Mucosa of rectum (tissue), 2 donors: ENCODE data around the gene LHPP.

ENCODE experiments used
- H3K27ac ChIP-seq, 2 donors: one replicate each; pipeline ENCODE4 v1.7.0; 2013; ENCODE audit warnings: inconsistent platforms in 2 of 2, low read depth in 2 of 2, low read length in 2 of 2
- H3K27me3 ChIP-seq, 2 donors: one replicate each; pipeline ENCODE4 v1.7.0; 2013; ENCODE audit warnings: low read length in 2 of 2; ENCODE audit not compliant: control insufficient read depth in 2 of 2, insufficient read depth in 2 of 2
- H3K36me3 ChIP-seq, 2 donors: one replicate each; pipeline ENCODE4 v1.7.0; 2013; ENCODE audit warnings: low read length in 2 of 2; ENCODE audit not compliant: control insufficient read depth in 2 of 2, insufficient read depth in 2 of 2
- H3K4me1 ChIP-seq, 2 donors: one replicate each; pipeline ENCODE4 v1.7.0; 2013; ENCODE audit warnings: low read length in 2 of 2, mild to moderate bottlenecking in 1 of 2; ENCODE audit not compliant: control insufficient read depth in 2 of 2, insufficient read depth in 2 of 2
- H3K4me3 ChIP-seq, 2 donors: one replicate each; pipeline ENCODE4 v1.7.0; 2013; ENCODE audit warnings: low read length in 2 of 2
- H3K9ac ChIP-seq, 2 donors: one replicate each; pipeline ENCODE4 v1.7.0; 2013; ENCODE audit warnings: low read length in 2 of 2, low read depth in 1 of 2, mild to moderate bottlenecking in 1 of 2
- H3K9me3 ChIP-seq, 2 donors: one replicate each; pipeline ENCODE4 v1.7.0; 2013; ENCODE audit warnings: low read length in 2 of 2; ENCODE audit not compliant: control insufficient read depth in 2 of 2
- donor health status: healthy.
- donor health status: Normal muscosa, but diverticular disease.

LHPP gene

DNA sequence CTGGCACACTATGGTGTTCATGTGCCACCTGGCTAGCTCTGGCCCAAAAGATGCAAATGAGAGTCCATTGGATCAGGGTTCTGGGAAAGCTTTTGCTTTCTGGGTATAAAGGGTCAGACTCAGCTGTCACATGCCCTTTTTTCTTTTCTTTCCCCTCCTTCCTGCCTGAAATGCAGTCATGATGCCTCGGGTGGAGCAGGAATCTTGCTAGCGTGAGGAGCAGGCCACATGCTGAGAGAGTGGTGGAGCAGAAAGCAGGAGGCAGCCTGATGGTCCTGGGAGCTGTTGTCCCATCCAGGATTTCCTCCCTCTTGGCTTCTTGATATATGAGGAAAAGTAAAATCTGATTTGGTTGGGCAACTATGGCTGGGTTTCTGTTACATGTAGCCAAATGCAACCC lies 2.7 kb upstream of the LHPP start:
- no peak overlapping the region for H3K9ac ChIP-seq
- peaks cover 0 to 3% of the 10 kb centered on the region in 2 donors for H3K4me1 ChIP-seq
- H3K4me3 ChIP-seq: no peak overlapping the region
- H3K27ac ChIP-seq: no peak overlapping the region
- no peaks in the 10 kb centered on the region for H3K36me3 ChIP-seq
- no peaks in the 10 kb centered on the region for H3K9me3 ChIP-seq
- H3K27me3 ChIP-seq: peaks cover 14 to 18% of the 10 kb centered on the region in 2 donors

DNA sequence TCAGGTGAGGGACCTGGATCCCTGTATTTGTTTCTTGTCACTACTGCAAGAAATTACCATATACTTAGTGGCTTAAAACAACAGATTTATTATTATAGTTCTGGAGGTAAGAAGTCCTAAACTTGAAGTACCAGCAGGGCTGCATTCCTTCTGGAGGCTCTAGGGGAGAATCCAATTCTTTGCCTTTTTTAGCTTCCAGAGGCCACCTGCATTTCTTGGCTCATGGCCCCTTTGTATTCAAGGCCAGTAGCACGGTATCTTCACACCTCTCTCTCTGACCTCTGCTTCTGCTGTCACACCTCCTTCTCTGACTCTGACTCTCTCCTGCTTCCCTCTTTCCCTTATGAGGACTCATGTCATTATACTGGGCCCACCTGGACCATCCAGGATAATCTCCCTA lies 2.2 kb upstream of the LHPP start:
- H3K36me3 ChIP-seq: no peaks in the 10 kb centered on the region
- peaks cover 11 to 14% of the 10 kb centered on the region in 2 donors for H3K27me3 ChIP-seq
- no peak overlapping the region for H3K9ac ChIP-seq
- H3K27ac ChIP-seq: no peak overlapping the region
- H3K9me3 ChIP-seq: no peaks in the 10 kb centered on the region
- peaks cover 0 to 3% of the 10 kb centered on the region in 2 donors for H3K4me1 ChIP-seq
- H3K4me3 ChIP-seq: no peak overlapping the region

DNA sequence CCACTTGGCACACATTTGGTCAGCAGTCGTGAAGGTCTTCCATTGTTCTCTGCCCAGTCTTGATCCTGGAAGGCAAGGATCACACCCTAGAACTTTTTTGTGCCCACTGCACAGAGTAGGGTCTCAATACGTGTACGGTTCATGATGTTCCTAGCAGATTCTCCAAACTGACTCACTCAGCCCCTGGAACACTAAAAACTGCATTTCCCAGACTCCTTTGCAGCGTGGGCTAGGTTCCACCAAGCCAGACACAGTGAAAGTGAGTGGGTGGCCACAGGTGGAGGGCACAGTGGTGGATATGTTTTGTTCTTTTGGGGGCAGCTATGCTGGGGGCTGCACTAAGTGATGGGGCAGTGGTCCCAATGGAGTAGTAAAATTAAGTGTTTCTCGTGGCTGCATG lies 1.5 kb upstream of the LHPP start:
- peaks cover 3 to 4% of the 10 kb centered on the region in 2 donors for H3K4me1 ChIP-seq
- H3K27me3 ChIP-seq: peaks cover 6 to 9% of the 10 kb centered on the region in 2 donors
- no peaks in the 10 kb centered on the region for H3K36me3 ChIP-seq
- no peak overlapping the region for H3K4me3 ChIP-seq
- H3K27ac ChIP-seq: no peak overlapping the region
- no peaks in the 10 kb centered on the region for H3K9me3 ChIP-seq
- H3K9ac ChIP-seq: no peak overlapping the region

DNA sequence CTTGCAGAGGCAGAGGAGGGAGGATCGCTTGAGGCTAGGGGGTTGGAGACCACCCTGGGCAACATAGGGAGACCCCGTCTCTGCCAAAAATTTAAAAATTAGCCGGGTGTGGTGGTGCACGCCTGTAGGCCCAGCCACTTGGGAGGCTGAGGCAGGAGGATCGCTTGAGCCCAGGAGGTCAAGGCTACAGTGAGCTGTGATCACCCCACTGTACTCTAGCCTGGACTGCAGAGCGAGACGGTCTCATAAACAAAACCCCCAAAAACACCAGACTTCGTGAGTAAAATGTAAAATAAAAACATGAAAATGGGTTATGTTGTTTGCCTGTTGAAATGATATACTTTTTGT lies 699 bp downstream of the LHPP start:
- H3K9ac ChIP-seq: peak overlapping the region; percentile 63 to 64
- H3K4me3 ChIP-seq: peak overlapping the region; percentile 85
- H3K9me3 ChIP-seq: no peaks in the 10 kb centered on the region
- no peaks in the 10 kb centered on the region for H3K27me3 ChIP-seq
- peak overlapping the region; percentile 67 to 85 for H3K27ac ChIP-seq
- no peaks in the 10 kb centered on the region for H3K36me3 ChIP-seq
- peaks cover 3 to 12% of the 10 kb centered on the region in 2 donors for H3K4me1 ChIP-seq

DNA sequence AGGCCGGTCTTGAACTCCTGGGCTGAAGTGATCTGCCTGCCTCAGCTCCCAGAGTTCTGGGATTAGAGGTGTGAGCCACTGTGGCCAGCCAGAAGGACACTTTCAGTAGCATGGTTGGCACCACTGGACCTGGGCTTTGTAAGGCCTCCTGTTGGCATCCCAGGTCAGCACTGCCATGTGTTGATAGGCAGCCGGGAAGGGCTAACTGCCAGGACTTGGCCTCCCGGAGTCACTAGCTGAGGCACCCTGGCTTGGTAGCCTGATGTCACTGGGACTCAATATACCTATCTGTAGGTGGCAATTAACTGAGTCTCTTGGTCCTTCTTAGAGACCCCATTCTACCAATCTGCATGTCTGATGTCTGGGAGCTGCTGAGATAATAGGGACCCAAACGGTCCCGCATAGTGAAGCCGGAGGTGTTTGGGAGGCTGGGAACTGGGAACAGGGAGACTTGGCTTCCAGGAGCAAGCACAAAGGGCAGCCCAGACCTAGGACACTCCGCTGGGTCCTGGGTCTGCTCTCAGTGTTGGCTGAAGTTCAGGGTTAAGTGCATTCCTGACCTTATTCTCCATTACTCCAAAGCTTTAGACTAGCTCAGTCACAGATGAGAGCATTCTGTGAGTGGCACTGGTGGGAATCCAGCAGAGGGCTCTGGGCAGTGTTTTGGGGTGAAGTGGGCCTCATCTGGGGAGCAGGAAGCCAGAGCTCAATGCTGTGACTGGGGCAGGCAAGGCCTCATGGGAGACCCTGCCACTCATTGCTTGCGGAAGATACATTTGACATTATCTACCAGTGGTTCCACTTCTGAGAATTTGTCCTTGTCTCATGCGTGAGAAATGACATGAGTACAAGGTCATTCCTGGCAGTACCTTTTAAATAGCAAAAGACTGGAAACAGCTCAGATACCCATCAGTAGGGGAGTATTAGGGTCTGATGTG lies 2.7 kb downstream of the LHPP start:
- Histone ChIP-seq H3K36me3 (no peaks in the 10 kb centered on the region), H3K9ac (no peak overlapping the region), H3K9me3 (no peaks in the 10 kb centered on the region), H3K27ac (peak overlapping the region in 1 of 2 donors; percentile 6), H3K27me3 (no peaks in the 10 kb centered on the region), H3K4me1 (peaks cover 3 to 12% of the 10 kb centered on the region in 2 donors), H3K4me3 (no peak overlapping the region)

DNA sequence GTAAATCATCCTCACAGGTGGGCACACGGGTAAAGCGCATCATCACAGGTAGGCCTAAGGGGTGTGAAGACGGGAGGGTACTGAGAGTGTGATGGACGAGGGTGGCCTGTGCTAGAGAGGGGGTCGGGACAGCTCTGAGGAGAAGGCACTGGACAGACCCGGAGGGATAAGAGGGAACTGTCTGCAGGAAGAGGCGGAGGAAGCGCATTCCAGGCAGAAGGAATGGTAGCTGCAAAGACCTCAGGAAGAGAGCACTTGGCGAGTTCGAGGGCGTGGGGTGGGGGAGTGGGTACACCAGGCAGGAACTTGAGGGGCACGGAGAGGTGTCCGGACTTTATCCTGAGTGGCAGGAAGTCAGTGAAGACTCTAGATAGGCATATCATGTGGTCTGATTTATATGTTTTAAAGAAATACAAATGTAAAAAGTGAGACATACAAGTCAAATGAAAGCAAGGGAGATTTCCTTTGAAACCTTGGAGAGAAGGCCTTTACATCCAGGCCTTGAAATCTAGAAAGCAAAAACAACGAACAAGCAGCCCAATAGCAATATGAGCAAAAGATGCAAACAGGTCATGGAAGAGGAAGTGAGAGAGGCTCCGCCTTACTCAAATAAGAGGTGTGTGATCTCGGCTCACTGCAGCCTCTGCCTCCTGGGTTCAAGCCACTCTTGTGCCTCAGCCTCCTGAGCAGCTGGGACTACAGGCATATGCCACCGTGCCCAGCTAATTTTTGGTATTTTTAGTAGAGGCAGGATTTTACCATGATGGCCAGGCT lies 3.6 kb downstream of the LHPP start:
- Histone ChIP-seq H3K36me3 (no peaks in the 10 kb centered on the region), H3K27me3 (no peaks in the 10 kb centered on the region), H3K4me3 (no peak overlapping the region), H3K9me3 (no peaks in the 10 kb centered on the region), H3K9ac (no peak overlapping the region), H3K4me1 (peaks cover 3 to 12% of the 10 kb centered on the region in 2 donors), H3K27ac (peak overlapping the region in 1 of 2 donors; percentile 6)

DNA sequence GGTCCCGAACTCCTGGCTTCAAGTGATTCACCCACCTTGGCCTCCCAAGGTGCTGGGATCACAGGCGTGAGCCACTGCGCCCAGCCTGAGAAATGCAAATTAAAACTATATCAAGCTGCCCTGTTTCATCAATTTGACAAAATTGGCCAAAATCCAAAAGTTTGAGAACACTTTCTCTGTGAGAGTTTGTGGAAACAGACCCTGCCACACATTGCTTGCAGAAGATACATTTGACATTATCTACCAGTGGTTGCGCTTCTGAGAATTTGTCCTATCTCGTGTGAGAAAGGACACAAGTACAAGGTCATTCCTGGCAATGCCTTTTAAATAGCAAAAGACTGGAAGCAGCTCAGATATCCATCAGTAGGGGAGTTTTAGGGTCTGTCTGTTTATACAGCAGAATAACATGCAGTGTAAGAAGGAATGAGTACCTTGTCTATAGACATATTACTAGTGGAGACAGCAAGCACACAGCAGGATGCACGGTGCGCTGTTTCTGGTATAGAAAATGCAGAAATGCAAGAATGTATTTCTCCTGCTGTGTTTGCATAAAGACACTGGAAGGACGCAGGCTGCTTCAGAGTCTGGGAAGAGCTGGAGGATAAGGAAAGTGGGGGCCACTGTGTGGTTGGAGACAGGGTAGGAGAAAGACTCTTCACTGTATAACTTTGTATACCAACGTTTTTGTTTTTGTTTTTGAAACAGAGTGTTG lies 4.3 kb downstream of the LHPP start:
- Histone ChIP-seq H3K9ac (no peak overlapping the region), H3K9me3 (no peaks in the 10 kb centered on the region)

DNA sequence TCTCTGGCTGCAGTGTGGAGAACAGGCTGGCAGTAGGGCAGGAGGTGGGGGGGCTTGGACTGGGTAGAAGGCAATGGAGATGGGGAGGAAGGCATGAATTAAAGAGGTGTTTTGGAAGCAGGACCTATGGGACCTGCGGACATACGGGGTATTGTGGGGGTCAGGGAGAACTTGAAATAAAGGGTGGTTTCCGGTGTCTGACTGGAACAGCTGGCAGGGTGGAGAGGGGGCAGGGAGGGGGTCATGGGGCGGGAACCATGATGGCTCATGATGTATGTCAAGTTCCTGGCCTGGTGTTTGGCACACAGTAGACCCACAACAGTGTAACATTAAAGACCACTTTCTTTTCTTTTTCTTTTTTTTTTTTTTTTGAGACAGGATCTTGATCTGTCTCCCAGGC lies 5.5 kb downstream of the LHPP start:
- Histone ChIP-seq H3K9me3 (no peaks in the 10 kb centered on the region), H3K27ac (no peak overlapping the region), H3K9ac (no peak overlapping the region), H3K27me3 (no peaks in the 10 kb centered on the region), H3K36me3 (no peaks in the 10 kb centered on the region), H3K4me1 (peaks cover 7 to 12% of the 10 kb centered on the region in 2 donors), H3K4me3 (no peak overlapping the region)

More for the DNA sequence above, 4.3 kb downstream of the LHPP start:
- peaks cover 7 to 12% of the 10 kb centered on the region in 2 donors for H3K4me1 ChIP-seq
- H3K4me3 ChIP-seq: no peak overlapping the region
- no peaks in the 10 kb centered on the region for H3K36me3 ChIP-seq
- H3K27ac ChIP-seq: no peak overlapping the region
- no peaks in the 10 kb centered on the region for H3K27me3 ChIP-seq

DNA sequence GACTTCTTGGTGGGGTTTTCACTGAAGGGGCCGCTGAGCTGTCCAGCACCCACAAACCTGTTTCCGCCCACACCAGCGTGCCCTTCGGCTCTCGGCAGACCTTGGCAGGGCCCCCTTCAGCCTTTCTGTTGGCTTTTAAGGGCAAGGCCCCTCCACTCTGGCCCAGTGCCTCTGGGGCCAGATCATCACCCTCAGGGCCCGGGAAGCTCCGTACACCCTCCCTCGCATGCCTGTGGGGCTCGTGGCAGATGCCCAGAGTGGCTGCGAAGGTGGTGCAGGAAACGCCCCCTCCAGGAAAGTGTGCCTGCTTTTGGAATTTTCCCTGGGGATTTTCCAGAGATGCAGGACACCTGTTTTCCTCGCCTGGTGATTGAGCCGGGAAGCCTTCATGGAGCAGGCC lies 7.0 kb downstream of the LHPP start:
- no peak overlapping the region for H3K27ac ChIP-seq
- H3K9ac ChIP-seq: no peak overlapping the region
- no peaks in the 10 kb centered on the region for H3K36me3 ChIP-seq
- H3K9me3 ChIP-seq: no peaks in the 10 kb centered on the region
- peaks cover 4 to 12% of the 10 kb centered on the region in 2 donors for H3K4me1 ChIP-seq
- H3K27me3 ChIP-seq: no peaks in the 10 kb centered on the region
- H3K4me3 ChIP-seq: no peak overlapping the region
